HTR-8/SVneo (cell line): ENCODE data around the gene MOB4.
"Not testable (repeated sequence)": the region's sequence is repeated elsewhere in the genome, so short reads cannot be mapped to it uniquely, and the experiment has no call there.

ENCODE experiments used
- DNase-seq: peaks from one replicate; pipeline ENCODE4 v3.0.0; 2011; ENCODE audit warnings: low spot score, mixed read lengths; ENCODE audit not compliant: insufficient read length
- FAIRE-seq: peaks from 2 replicates; lab custom pipeline; 2011; peaks lifted over from hg19 to GRCh38; lab: Jason Lieb, UNC

MOB4 gene

DNA sequence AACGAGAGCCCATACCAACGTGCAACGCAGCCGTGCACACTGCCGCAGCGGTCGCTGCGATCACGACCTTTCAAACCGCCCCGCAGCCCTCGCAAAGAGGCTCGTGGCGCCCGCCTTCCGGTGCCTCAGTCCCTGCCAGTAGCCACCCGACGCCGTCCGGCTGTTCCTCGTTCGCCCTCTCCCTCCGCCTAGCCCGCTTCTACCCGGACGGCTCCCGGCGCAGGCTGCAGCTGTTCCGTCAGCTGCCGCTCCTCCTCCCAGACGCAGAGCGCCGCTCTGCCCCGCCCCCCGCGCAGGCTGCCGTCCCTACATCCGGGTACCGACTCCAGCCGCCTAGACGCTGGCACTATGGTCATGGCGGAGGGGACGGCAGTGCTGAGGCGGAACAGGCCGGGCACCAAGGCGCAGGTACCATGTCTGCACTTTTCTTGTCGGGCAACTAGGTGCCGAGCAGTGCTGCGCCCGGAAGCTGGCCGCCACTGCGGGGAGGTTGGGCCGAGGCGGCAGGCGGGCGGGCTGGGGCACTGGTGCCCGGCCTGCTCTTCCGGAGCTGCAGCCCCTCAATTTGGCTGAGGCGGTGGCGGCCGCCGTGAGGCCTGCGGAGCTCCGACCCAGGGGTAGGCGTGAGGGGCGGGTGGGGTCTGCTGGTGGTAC lies at the start of gene MOB4:
TSS of gene MOB4 (plus strand) at position 328 of the 654 bp plus-strand sequence. CDS start at position 349, 21 bp downstream.
- DNase-seq = peak; percentile 90
- FAIRE-seq = peak; percentile 88

DNA sequence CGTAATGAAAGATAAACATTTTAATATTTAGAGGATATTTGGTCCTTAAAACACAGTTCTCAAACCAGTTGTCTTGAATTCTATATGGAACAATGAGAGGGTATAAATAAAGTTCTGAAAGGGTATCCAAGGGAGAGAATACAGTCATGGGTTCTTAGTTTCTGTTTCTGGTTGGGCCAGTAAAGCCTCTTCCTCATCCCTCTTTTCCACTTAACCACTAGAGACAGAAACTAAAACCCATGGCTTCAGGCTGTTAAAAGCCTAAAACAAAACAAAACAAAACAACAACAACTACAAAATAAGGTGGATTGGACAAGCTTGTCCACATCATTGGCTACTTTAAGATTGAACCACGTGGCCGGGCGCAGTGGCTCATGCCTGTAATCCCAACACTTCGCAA lies 43.7 kb upstream of the MOB4 start:
- no peak for DNase-seq
- FAIRE-seq = no peak

DNA sequence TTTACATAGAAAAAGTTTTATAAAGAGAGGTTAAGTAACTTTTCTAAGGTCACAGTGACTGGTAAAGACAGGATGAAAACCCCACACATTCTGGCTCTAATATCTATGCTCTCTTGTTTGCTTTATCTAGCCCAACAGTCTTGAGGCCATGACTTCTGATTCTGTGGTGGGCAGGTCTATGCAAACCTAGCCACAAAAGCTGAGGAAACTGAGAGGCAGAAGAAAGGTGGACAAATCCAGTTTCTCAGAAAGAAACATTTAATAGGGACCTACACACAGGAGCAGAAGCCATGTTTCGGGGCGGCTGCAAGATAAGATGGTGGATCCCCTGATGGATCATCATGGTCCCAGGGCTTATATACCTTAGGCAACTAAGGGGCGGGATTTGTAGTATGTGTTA lies 38.1 kb upstream of the MOB4 start:
- DNase-seq = no peak
- no peak for FAIRE-seq

DNA sequence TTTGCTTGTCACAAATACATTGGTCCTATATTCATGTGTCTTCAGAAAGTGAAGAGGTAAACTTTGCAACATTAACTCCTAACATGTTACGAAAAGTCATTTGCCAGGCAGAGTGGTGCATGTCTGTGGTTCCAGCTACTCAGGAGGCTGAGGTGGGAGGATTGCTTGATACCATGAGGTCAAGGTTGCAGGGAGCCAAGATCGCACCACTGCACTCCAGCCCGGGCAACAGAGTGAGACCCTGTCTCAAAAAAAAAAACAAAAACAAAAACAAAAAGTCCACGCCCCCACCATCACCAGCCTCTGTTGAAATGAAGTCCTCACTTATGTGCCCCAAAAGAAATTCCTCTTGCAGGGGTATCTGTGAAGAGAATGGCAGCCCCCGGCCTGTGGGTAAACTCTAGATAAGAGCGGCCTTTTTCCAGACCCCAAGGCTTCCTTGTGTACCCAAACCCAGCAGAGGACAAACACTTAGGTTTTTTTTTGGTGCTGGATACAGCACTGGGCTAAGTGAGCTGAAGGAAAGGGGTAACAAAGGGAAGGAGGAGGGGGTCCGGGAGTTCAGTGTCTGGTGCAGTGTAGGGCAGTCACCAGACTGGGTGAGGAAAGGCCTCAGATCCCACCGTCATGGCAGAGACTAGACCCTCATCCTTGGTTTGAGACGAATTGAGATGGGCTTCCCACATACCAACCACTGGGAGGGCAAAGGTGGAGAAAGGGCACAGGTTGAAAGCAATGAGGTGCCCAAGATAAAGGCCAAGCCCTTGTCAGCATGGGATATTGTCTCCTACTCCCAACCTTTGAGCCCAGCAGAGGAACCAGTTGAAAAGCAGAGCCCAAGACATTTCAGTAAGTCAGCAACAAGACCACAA lies 35.5 kb upstream of the MOB4 start:
- no peak for DNase-seq
- no peak for FAIRE-seq

DNA sequence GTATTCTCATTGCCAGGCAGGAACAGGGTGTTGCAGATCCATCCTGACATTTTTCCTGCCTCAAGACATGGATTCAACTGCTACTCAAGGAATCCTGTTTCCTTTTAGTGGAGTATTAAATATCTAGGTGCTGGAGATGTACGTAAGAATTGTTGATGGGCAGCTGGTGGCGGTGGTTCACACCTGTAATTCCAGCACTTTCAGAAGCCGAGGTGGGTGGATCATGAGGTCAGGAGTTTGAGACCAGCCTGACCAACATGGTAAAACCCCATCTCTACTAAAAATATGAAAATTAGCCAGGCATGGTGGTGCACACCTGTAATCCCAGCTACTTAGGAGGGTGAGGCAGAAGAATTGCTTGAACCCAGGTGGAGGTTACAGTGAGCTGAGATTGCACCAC lies 31.6 kb upstream of the MOB4 start:
- FAIRE-seq, DNase-seq: not testable (repeated sequence)

DNA sequence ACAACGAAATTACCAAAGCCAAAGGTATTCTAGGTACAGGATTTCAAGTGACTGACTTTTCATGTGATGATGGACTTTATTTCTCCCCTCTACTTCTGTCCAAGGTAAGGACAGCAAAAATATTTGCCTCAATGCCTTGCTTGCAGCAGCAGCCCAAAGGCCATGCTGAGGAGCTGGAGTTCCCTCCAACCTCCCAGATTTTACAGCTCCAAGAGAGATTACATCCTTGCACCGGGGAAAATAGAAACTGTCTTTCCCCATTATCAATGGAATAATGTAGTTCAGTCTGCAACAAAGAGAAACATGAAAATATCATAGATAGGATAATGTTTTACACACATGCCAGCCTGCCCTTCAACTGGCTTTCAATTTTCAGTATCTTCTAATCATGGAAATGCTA lies 29.7 kb upstream of the MOB4 start:
- DNase-seq (no peak), FAIRE-seq (no peak)

DNA sequence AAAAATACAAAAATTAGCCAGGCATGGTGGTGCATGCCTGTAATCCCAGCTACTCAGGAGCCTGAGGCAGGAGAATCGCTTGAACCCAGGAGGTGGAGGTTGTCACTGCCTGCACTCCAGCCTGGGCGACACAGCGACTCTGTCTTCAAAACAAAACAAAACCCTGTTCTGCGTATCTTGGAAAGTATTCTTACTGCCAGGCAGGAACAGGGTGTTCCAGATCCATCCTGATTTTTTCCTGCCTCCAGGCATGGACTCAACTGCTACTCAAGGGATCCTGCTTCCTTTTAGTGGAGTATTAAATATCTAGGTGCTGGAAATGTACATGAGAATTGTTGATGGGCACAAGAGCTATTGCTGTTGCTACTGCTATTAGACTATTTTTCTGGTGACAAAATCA lies 28.5 kb upstream of the MOB4 start:
- no peak for FAIRE-seq
- no peak for DNase-seq

DNA sequence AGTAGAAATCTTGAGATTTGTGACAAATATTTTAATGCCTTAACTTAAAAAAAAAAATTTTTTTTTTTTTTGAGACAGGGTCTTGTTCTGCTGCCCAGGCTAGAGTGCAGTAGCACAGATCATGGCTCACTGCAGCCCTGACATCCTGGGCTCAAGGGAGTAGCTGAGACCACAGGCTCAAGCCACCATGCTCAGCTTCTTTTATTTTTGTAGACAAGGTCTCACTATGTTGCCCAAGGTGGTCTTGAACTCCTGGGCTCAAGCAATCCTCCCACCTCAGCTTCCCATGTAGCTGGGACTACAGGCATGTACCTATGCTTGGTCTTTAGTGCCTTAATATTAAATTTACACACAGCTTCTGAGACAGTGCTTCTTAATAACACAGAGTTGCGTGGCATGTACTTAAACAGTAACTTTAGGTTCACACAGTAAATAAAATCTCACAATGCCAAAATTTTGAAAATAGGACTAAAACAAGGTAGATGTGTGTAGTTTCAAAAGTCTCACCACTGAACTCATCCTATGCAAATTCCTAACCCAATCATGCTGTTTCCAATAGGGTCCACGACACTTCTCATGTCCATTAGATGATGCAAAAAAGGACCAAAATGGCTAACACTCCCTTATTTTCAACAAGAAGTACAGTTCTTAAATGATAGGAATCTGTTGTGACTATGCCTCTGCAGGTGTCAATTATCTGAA lies 20.3 kb upstream of the MOB4 start:
- DNase-seq = no peak
- FAIRE-seq = no peak

DNA sequence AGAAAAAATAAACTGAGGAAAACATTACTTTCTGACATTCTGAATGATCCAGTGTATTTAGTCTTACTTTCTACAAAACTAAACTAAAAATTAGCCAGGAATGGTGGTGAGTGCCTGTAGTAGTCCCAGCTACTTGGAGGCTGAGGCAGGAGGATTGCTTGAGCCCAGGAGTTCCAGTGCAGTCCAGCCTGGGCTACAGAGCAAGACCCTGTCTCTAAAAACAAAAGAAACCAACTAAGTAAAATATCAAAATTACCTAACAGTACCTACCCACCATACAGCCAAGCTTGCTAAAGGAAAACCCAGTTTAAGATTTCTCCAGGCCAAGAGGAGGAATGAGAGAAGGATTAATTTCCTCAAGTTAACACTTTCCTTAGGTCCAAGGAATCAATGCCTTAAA lies 19.2 kb upstream of the MOB4 start:
- FAIRE-seq (no peak), DNase-seq (no peak)

DNA sequence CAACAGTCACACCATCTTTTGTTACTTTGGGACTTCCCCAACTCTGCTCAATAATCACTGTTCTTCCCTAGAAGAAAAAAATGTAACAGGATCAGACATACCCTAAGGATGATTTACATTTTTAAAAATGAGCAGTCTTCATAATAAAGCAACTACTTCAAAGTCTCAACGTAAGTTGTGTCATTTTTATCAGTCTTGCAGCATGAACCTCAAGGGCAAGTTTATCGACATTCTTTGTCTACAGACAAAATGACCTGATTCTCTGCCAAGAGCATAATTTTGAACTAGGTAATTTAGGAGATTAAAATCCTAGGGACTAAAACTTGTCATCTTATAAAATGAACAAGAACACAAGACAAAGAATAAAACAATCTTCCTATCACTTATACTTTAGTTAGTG lies 18.5 kb upstream of the MOB4 start:
- DNase-seq = no peak
- FAIRE-seq = no peak

DNA sequence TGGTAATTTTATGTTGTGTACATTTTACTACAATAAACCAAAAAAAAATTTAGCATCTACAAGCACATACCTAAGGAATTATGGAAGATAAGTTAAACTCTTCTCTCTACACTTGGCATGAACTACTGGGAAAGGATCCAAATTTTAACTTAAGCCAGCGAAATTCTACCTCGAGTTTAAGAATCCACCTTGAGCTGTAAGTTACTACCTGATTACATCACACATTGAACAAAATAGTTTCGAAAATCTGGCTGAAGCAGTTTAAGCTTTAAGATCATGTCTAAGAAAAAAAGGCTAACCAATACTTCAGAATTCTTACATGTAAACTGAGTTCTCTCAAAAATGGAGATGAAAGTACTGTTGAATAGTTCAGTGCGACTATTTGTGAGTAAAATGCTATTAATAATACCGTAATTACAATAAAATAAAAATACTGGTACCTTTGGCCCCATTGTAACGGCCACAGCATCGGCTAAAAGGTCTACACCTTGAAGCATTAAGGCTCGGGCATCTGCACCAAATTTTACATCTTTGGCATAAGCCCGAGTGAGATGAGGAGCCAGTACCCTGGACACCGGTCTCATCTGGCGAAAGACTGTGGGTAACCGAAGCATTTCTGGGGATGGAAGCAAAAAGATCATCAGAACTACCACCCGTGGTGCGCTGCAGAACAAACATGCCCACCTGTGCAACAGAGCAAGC lies 17.5 kb upstream of the MOB4 start:
- no peak for DNase-seq

DNA sequence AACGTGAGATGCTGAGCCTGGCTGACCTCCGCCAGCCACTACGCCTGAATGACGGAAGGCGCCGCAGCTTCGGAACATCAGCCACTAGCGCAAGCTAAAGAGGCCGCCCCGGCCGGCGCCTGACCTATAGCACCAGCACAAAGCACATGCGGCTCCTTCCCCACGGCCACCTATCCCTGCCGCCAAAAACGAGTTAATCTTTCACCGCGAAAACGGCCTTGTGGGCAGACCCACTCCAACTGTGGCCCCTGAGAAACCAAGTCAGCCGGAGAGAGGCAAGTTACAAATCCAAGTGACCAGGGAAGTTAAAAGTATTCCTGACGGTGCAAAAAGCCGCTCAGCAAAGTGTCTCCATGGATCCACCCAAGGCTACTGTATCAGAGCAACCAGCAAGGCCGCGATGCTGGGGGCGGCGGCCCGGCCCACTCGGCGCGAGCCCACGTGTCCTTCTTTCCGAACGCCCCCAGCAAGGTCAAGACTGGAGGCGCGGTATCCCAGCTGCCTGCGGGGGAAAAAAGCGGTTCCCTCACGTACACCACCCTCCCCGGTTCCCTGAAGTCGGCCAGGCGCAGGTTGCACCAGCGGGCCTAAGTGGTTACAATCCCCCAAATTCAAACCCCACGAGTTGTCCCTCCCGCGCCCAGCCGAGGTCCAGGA lies 16.8 kb upstream of the MOB4 start:
- FAIRE-seq (no peak), DNase-seq (peak; percentile 20)

More for the DNA sequence above, 17.5 kb upstream of the MOB4 start:
- no peak for FAIRE-seq

DNA sequence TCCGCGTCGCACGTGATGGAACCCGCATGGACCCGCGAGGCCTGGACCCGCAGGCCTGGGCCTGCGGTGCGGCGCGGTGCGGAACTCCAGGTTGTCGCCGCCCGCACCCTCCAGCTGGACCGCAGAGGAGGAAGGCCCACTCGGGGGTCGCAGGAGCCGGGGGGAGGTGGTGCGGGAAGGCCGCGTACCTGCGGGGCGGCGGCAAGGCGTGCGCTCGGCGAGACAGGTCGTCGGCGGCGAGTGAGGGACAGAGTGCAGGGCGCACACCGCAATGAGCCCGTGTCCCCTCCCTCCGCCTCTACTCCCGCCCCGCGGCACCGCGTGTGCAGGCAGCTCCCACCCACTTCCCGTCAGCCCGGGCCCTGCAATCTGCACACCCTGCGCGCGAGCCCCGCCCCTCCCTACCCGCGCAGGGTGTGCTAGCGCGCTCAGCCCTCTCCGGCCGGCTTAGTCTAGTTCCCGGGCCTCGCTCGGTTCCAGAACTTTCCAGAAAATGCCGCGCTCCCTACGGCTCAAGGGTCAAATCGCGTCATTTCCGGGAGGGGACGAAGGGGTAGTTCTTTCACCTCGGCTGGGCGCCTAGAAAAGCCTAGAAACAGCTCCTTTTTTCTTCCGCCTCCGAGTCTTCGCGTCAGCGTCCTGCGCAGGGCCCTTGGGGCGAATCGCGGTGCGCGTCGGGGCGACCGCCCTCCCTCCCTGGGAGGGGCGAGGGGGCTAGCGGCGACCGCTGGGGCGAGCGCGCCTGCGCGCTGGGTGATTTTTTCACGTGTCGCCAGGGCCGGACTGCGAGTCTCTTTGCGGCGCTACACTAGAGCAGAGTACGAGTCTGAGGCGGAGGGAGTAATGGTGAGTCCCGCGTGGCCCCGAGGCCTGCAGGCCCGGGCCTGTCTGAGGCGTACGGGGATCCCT lies 16.0 kb upstream of the MOB4 start, which contains the start of the genes HSPD1 and HSPE1:
TSS of gene HSPD1 (minus strand) at position 247 of the 909 bp plus-strand sequence. CDS start 992 bp downstream, outside the sequence.
TSS of gene HSPE1 (plus strand) at position 786 of the 909 bp plus-strand sequence. CDS start at position 844, 58 bp downstream.
- peak; percentile 89 for FAIRE-seq
- DNase-seq = peak; percentile 92

DNA sequence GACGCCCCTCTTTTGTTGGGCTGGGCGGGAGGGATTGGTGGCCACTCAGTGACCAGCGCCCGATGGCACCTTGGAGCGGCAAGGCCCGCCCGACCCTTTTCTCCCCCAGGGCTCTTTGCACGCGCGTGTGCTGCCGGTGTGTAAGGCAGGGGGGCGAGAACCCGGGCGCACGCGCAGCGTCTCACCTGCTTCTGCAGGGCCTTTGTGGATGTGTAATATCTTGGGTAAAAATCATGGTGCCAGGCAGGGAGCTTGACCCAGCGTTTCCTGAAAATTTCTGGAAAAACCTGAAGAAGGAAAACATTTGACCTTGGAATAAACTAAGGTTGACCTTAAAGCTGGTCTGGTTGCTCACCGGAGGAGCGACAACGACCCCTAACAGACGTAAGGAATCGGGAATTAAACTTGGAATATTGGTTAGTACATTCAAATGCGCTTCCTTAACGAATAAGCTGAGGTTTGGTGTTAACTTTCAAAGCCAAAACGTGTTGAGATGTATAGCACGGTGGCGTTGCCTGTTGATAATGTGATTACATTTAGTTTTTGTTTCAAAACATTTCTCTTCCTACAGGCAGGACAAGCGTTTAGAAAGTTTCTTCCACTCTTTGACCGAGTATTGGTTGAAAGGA lies 15.2 kb upstream of the MOB4 start:
- DNase-seq (no peak), FAIRE-seq (no peak)

DNA sequence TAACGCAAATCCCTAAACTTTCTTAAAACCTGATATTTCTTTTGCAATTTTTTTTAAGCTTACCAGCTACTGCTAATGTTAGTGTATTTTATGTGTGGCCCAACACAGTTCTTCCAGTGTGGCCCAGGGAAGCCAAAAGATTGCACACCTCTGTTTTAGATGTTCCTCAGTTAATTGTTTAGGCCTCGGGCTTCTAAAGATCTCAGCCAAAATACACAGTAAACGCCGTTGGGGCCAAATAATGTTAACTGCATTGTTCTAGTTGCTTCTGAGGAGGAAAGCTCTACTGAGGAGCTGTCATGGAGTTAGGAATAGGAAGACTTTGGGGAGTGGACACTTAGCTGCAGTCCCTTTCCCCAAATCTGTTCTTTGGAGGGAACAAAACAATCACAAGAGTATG lies 13.7 kb upstream of the MOB4 start:
- DNase-seq (no peak), FAIRE-seq (no peak)

DNA sequence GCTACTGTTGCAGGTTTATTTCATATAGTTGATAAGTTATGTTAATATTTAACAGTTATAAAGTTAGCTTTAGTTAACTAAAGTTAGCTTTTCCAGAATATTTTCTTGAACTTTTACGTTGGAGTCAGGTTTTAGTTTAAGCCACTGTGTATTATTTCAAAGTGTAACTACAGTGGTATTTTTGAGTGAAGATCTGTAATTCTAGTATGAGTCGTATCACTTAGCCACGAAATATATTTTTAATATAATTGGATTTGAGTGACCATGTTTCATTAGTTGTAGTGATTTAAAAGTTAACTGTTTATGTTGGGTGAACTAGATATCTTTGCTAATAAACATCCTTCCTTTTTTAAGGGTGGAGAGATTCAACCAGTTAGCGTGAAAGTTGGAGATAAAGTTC lies 13.2 kb upstream of the MOB4 start:
- FAIRE-seq (no peak), DNase-seq (no peak)

DNA sequence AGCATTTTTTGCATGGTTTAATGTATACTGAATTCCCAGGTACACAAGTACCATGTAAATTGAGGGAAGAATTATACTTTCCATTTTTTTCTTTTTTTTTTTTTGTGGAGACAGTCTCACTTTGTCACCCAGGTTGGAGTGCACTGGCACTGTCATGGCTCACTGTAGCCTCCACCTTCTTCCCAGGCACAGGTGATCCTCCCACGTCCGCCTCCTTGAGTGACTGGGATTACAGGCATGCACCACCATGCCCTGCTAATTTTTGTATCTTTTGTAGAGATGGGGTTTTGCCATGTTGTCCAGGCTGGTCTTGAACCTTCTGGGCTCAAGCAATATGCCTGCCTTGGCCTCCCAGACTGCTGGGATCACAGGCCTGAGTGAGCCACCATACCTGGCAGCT lies 11.9 kb upstream of the MOB4 start:
- no peak for DNase-seq
- no peak for FAIRE-seq

DNA sequence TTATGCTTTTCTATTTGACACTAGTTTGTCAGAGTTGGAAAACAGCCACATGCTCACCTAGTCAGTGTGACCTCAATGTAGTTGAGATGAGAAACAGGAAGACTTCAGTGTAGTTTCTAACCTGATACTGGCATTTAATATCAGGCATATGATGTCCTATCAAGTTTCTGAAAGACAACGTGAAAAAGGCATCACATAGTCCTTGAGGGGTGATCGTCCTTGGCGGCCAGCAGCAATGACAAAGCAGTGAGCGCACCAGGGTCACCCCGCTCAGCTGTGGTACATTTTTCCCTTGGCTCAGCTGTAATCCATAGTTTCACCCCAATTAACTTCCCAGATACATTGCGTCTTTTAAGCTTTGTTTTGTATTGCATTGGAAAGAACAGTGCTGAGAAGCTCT lies 11.4 kb upstream of the MOB4 start:
- DNase-seq (no peak), FAIRE-seq (no peak)
